Stimulated activated CD4-positive, alpha-beta T cell treated with anti-CD3 and anti-CD28 coated beads, Interleukin-4, amount 100 ng/mL, for 4 hours (primary cell): Measurements from ENCODE around the gene PCDH10.

ENCODE experiments used
- DNase-seq, 2 experiments: peaks; one replicate each; pipeline ENCODE4 v3.0.0-alpha.2; 2020

The PCDH10 gene

GRCh38 chr4:133148690-133149363, at the start of gene PCDH10:
PCDH10 (plus strand) TSS chr4:133149294; CDS start chr4:133150141, 847 bp downstream.
- peak; percentile 7 to 22 for DNase-seq

GRCh38 chr4:133102043-133102442, 47.1 kb upstream of the PCDH10 start:
- no peak for DNase-seq

DNA sequence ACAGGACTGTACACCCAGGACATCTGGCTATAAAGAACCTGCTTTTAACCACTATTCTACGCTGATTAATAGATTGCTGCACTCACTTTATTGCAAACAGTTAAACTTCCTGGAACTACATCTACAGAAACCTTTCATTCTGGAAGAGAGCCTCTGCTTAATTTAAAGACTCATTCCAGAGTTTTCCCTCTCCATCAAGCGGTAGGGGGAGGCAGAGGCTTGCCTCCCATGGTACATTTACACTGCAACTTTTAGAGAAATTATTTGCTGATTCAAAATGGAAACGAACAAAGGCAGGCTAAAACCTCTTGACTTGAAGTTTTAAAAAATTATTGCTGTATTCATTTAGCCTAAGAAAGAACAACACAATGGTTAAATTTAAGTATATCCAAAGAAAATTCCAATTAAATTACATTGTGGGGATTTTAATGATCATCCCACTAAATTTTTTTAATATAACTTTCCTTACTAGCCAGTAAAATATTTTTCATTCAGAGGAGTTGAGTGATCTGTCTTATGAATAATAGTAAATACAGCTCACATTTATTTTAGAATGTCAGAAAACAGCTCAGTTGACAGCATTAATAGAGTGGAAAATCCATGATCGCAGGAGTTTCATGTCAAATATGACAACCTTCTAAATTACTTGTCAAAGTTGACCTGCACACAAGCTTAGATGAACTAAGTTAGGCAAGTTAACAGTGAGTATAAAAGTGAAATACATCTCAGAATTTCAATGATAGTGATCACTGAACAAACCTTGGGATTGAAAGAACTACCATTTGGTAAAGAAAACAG, 46.3 kb upstream of the PCDH10 start:
- DNase-seq: no peak

GRCh38 chr4:133112641-133113040, 36.5 kb upstream of the PCDH10 start:
- no peak for DNase-seq

DNA sequence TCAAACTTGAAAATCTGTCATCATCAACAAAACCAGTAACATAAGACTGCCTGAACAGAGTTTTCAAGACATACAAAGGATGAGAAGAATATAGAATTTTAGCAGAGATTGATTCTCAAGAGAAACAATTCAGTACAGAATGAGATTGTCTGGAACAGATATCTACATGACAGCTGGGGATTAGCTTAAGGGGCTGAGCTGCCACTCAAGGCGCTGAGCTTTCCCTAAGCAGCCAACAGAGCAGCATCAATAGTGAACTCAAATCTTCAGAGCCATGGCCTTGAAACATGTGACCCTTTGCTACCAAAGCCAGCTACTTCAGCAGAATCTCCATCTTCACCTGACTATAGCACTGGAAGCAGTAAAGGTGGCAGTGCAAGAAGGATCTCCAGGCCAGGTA, 24.3 kb upstream of the PCDH10 start:
- no peak for DNase-seq

GRCh38 chr4:133127500-133127899, 21.6 kb upstream of the PCDH10 start:
- DNase-seq: no peak

GRCh38 chr4:133129237-133129636, 19.9 kb upstream of the PCDH10 start:
- DNase-seq: no peak

DNA sequence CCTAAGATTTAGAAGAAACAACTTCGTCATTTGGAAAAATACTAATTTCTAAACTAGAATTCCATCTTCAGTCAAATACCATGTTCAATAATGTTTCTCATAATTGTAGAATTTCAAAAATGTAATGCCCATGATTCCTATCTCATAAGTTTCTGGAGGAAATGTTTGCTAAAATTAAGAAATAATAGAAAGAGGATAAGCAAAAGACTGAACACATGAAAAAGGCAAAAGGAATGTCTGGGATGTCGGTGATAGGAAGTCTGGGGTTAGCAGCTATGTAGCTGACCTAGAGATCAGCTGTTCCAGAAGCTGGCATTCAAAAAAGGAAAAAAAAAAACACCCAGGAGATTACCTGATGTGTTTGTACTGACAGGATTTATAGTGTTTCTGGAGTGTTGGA, 18.9 kb upstream of the PCDH10 start:
- DNase-seq: no peak

DNA sequence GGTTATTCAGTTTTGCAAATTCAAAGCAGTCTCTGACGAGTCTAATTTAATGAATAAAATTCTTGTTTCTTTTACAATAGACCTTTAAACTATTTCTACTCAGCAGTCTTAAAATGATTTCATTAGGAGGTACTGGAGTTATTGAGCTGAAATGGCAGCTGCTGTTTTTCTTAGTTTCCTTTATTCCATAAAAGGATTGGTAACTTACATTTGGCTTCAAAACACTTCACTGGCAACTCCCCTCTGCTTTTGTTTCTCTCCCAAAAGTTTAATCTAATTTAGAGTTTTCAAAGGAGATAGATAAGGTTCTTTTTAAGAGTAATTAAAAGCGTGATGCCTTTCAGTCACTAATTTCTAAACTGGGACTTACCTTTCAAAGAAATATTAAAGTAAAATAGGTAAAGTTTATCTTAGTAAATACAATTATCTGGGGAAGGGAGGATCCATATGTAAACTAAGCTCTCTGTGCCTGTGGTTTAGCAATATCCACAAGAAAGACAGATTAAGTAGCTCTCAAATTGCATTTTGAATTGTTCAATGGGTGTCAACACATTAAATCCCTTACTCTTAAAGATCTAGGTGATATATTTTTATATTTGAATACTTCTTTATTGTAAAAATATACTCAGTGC, 17.1 kb upstream of the PCDH10 start:
- no peak for DNase-seq

- DNase-seq: no peak
These were observed 12.3 kb upstream of the PCDH10 start for GRCh38 chr4:133136833-133137232.

- DNase-seq: no peak
These were observed 11.5 kb upstream of the PCDH10 start for GRCh38 chr4:133137571-133137970.

GRCh38 chr4:133143775-133144430, 5.2 kb upstream of the PCDH10 start:
- no peak for DNase-seq

DNA sequence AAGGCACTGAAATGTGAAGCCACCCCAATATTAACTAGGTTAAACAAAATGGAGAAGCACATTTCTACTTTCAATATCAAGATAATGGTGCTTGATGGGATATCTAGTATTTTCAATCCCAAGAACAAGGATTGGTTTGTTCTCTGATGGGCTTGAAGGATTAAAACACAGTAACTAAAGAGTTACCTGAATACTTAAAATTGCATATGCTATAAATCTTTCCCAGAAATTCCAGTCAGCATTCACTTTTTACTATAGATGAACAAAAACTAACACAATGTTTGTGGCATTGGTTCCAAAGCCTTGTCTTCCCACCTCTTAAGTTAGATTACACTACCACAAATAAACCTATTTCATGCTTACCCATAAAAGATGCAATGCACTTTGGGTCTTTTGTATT, 3.9 kb upstream of the PCDH10 start:
- no peak for DNase-seq

- no peak for DNase-seq
These were observed 3.1 kb upstream of the PCDH10 start for GRCh38 chr4:133145758-133146573.

- no peak for DNase-seq
These were observed 2.4 kb upstream of the PCDH10 start for GRCh38 chr4:133146574-133147241.

DNA sequence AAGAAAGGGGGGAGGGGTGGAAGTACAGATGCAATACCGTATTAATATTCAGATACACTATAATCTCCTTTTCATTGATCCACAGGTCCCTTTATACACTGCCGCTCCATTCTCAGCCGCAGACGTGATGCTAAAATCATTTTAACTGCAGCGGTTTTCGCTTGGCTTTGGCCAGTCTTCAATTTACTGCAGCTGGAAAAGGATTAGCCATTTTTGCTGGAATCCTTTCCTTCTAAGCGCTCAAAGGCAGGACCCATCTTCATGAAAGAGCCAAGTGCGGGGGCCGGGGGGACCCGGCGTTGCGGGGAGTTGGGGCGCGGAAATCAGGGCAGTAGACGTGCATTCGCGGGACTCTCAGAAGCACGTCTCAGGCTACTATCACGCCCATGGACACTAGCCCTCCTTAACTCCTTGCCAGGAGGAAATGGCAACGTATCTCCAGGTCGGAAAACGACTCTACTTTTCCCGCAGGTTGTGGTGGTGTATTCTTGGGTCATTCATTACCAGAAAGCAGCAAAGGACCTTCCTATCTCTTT, 1.7 kb upstream of the PCDH10 start:
- DNase-seq: no peak

- no peak for DNase-seq
These were observed 989 bp upstream of the PCDH10 start for GRCh38 chr4:133147921-133148689.

DNA sequence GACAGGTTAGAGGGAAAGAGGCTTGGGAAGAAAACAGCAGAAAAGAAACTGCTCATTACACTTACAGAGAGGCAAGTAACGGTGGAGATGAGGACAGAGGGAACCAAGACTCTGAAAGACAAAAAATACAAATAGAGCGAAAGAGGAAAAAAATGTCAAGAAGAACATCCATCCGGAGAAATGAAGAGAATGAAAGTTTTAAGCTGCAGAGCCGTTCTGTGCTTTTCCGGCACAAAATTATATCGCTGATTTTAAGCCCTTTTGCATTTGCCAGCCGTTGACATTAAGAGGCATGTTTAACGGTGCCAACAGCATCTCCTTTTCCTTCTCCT, 236 bp downstream of the PCDH10 start:
- no peak for DNase-seq

DNA sequence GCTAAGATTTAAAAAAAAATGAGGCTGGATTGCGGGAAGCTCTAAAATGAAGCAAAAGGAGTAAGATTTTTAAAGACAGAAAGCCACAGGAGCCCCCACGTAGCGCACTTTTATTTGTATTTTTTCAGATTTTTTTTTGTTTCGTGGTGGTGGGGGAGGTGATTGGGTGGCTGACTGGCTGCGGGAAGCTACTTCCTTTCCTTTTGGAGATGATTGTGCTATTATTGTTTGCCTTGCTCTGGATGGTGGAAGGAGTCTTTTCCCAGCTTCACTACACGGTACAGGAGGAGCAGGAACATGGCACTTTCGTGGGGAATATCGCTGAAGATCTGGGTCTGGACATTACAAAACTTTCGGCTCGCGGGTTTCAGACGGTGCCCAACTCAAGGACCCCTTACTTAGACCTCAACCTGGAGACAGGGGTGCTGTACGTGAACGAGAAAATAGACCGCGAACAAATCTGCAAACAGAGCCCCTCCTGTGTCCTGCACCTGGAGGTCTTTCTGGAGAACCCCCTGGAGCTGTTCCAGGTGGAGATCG, 908 bp downstream of the PCDH10 start:
- DNase-seq: no peak

GRCh38 chr4:133150486-133151340, 1.6 kb downstream of the PCDH10 start:
- no peak for DNase-seq
